ENCODE data around the gene SLC39A12.

Gene SLC39A12

GRCh38 chr10:18059826-18060559 lies 108.3 kb downstream of the SLC39A12 start:
- DNase-seq = no peak

- no peak for DNase-seq
Observed at GRCh38 chr10:18066947-18067346, 115.2 kb downstream of the SLC39A12 start.

DNA sequence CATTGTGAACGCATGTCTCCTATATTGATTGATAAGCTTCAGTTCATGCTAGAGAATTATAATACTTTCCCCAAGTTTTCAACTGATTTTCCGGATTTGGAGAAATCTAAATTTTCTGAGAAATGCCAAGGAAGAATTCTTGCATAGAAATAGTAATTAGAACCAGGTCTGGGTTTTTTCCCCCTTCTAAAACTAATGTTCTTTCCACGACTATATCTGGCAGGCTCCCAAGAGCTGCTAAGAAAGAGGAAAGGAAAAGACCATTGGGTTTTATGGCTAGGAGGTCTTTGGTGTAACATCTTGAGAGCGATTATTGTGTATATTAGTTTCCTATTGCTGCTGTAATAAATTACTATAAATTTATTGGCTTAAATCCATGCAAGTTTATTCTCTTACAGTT lies 116.7 kb downstream of the SLC39A12 start:
- DNase-seq = no peak

GRCh38 chr10:18071591-18071990 lies 119.9 kb downstream of the SLC39A12 start:
- DNase-seq = no peak

DNA sequence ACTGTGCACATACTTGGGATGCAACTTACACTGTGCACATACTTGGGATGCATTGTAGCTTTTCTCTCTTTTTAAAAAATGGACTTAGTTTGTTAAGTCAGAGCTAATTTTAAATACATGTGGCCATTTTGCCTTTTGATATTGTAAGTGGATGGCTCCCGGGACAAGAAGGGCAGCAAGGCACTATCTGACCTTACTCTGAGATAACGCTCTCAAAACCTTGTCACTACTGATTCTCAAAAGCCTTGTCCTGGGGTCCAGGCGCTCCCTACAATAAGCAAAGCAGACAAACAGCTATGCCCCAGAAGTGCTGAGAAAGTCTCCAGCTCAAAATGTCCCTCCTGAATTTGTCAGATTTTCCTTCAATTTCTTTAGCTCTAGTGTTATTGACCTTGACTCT lies 121.6 kb downstream of the SLC39A12 start:
- no peak for DNase-seq

DNA sequence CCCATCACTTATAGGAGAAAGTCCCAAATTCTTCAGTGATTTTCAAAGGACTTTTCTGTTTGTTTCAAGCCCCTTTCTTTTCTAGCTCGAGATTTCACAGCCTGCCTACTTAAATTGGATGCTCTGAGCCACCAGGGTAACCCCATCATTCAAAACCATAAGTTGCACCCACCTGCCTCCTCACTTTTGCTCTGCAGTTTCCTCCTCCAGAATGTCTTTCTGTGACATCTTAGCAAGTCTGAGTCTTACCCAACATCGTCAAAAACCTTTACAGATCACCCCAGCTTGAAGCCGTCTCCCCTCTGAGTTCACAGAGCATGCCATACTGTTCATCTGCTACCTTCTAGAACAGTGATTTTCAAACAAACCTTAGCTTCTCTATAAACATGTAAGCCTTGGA lies 124.2 kb downstream of the SLC39A12 start:
- DNase-seq = no peak

- DNase-seq = no peak
Observed at GRCh38 chr10:18079665-18080295, 128.1 kb downstream of the SLC39A12 start.

- DNase-seq = no peak
Observed at GRCh38 chr10:18082381-18082780, 130.7 kb downstream of the SLC39A12 start.

GRCh38 chr10:18085855-18086254 lies 134.1 kb downstream of the SLC39A12 start:
- DNase-seq = no peak

DNA sequence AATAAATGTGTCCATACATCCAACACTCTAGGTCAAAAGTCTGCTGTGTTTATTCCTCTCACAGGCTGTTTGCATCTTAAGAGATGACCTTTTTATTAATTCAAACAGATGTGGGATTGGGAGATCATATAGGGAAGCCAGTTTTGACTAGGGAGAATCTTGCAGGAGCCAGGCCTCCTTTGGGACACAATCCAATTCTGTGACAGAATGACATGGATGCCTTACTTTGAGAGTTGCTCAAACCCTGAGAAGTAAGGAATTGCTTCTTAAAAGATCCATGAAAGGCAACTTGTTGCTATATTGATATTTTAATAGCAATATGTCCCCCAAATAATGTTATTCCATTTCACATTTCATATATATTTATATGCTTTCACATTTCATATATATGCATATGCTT lies 135.0 kb downstream of the SLC39A12 start:
- no peak for DNase-seq

GRCh38 chr10:18087355-18087754 lies 135.6 kb downstream of the SLC39A12 start:
- no peak for DNase-seq

Data from central memory CD4-positive, alpha-beta T cell (primary cell).